ENCODE measurements around the gene TFCP2L1. TPM values are rescaled to one million over a fixed set of nuclear protein-coding genes. Genes with fewer than 3 reads are reported as not detected.

The TFCP2L1 gene
- total RNA-seq, 1 experiment from 2014 or later: 29.8 TPM

- CTCF ChIA-PET: interaction anchor here (0.6 to 2.0 kb wide), 8 partner anchors 9 to 502 kb away, joined by 3 to 7 read pairs (median 3); no protein-coding TSS in a partner anchor
- Mint-ChIP-seq H3K9me3 (ENCODE audit: low read depth, unreplicated experiment) (no peaks in the 10 kb centered on the region), H3K4me1 (ENCODE audit: low read depth, unreplicated experiment) (peaks cover 46% of the 10 kb centered on the region), H3K4me3 (ENCODE audit: low read depth, unreplicated experiment) (peak overlapping the region; percentile 44), H3K27me3 (ENCODE audit: unreplicated experiment) (no peaks in the 10 kb centered on the region), H3K36me3 (ENCODE audit: insufficient read depth, unreplicated experiment) (peaks cover 25% of the 10 kb centered on the region), H3K27ac (ENCODE audit: unreplicated experiment) (peak overlapping the region; percentile 95)
- BruUV-seq (replicated peaks): no TSS peak
- intact Hi-C loops (cut with micrococcal nuclease; ENCODE audit: unreplicated experiment): loop anchor here (5.0 kb wide), 2 partner anchors 37 to 48 kb away; no protein-coding TSS in a partner anchor
- DNase-seq: peak; percentile 86
- no peak for TF ChIP-seq CTCF (IDR thresholded peaks at IDR 0.05; ENCODE audit: unreplicated experiment)
Observed at GRCh38 chr2:121255358-121255757, 29.6 kb downstream of the TFCP2L1 start.

GRCh38 chr2:121254748-121255147 is 30.3 kb downstream of the TFCP2L1 start:
- no peaks in the 10 kb centered on the region for H3K27me3 Mint-ChIP-seq (ENCODE audit: unreplicated experiment)
- intact Hi-C loops (cut with micrococcal nuclease; ENCODE audit: unreplicated experiment): loop anchor here (5.0 kb wide), 2 partner anchors 38 to 47 kb away; no protein-coding TSS in a partner anchor
- CTCF ChIA-PET: interaction anchor here (0.7 to 2.0 kb wide), 7 partner anchors 10 to 126 kb away, joined by 3 to 7 read pairs (median 3); no protein-coding TSS in a partner anchor
- no peak for TF ChIP-seq CTCF (IDR thresholded peaks at IDR 0.05; ENCODE audit: unreplicated experiment)
- H3K4me3 Mint-ChIP-seq (ENCODE audit: low read depth, unreplicated experiment): peak overlapping the region; percentile 44
- peak; percentile 28 for DNase-seq
- no peaks in the 10 kb centered on the region for H3K9me3 Mint-ChIP-seq (ENCODE audit: low read depth, unreplicated experiment)
- H3K27ac Mint-ChIP-seq (ENCODE audit: unreplicated experiment): peak overlapping the region; percentile 95
- H3K4me1 Mint-ChIP-seq (ENCODE audit: low read depth, unreplicated experiment): peaks cover 42% of the 10 kb centered on the region
- TSS peak; percentile 78 for BruUV-seq (replicated peaks)
- H3K36me3 Mint-ChIP-seq (ENCODE audit: insufficient read depth, unreplicated experiment): peaks cover 25% of the 10 kb centered on the region

- CTCF ChIA-PET: no interaction called here
- Mint-ChIP-seq H3K27me3 (ENCODE audit: unreplicated experiment) (no peaks in the 10 kb centered on the region), H3K4me1 (ENCODE audit: low read depth, unreplicated experiment) (peaks cover 44% of the 10 kb centered on the region), H3K4me3 (ENCODE audit: low read depth, unreplicated experiment) (peak overlapping the region; percentile 10), H3K36me3 (ENCODE audit: insufficient read depth, unreplicated experiment) (peaks cover 30% of the 10 kb centered on the region), H3K27ac (ENCODE audit: unreplicated experiment) (peak overlapping the region; percentile 95), H3K9me3 (ENCODE audit: low read depth, unreplicated experiment) (no peaks in the 10 kb centered on the region)
- no peak for DNase-seq
- intact Hi-C loops (cut with micrococcal nuclease; ENCODE audit: unreplicated experiment): no loop called here
- TF ChIP-seq CTCF (IDR thresholded peaks at IDR 0.05; ENCODE audit: unreplicated experiment): no peak
- BruUV-seq (replicated peaks): no TSS peak
Observed at GRCh38 chr2:121253674-121254240, 31.2 kb downstream of the TFCP2L1 start.

GRCh38 chr2:121253021-121253673 is 31.9 kb downstream of the TFCP2L1 start:
- no peak for TF ChIP-seq CTCF (IDR thresholded peaks at IDR 0.05; ENCODE audit: unreplicated experiment)
- Mint-ChIP-seq H3K4me3 (ENCODE audit: low read depth, unreplicated experiment) (no peak overlapping the region), H3K27ac (ENCODE audit: unreplicated experiment) (no peak overlapping the region), H3K4me1 (ENCODE audit: low read depth, unreplicated experiment) (peaks cover 38% of the 10 kb centered on the region), H3K27me3 (ENCODE audit: unreplicated experiment) (no peaks in the 10 kb centered on the region), H3K9me3 (ENCODE audit: low read depth, unreplicated experiment) (no peaks in the 10 kb centered on the region), H3K36me3 (ENCODE audit: insufficient read depth, unreplicated experiment) (peaks cover 30% of the 10 kb centered on the region)
- BruUV-seq (replicated peaks): no TSS peak
- DNase-seq: no peak
- intact Hi-C loops (cut with micrococcal nuclease; ENCODE audit: unreplicated experiment): no loop called here
- CTCF ChIA-PET: no interaction called here

Measured in Calu3 (cell line).